ENCODE results near the gene CHRNA3.
A peak's percentile ranks its signal among the peaks of the same experiment; 100 is the strongest.
"Not testable (repeated sequence)": the region's sequence is repeated elsewhere in the genome, so short reads cannot be mapped to it uniquely, and the experiment has no call there.

CHRNA3 gene

DNA sequence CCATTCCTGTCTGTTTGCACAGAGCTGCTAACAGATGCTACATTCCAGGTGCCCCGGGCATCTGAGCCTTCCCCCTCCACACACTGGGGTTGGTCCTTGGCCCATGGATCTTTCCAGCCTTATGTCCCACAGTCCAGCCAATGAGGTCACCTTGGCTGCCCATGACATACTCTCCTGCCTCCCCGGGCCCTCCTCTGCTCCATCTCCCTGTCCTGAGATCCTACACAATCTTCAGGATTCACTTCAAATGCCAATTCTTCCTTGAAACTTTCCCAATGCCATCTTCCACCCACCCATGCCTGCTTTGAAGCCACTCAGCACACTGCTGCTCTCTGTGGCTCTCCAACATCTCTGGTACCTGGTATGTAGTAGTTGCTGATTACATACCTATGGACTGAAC, 4.3 kb downstream of the CHRNA3 start:
- DNase-seq: no peak

- no peak for DNase-seq
These were observed 5.6 kb downstream of the CHRNA3 start for GRCh38 chr15:78615151-78615589.

- DNase-seq: no peak
These were observed 6.8 kb downstream of the CHRNA3 start for GRCh38 chr15:78614021-78614420.

DNA sequence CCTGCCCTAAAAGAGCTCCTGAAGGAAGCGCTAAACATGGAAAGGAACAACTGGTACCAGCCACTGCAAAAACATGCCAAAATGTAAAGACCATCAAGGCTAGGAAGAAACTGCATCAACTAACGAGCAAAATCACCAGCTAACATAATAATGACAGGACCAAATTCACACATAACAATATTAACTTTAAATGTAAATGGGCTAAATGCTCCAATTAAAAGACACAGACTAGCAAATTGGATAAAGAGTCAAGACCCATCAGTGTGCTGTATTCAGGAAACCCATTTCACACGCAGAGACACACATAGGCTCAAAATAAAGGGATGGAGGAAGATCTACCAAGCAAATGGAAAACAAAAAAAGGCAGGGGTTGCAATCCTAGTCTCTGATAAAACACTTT, 11.2 kb downstream of the CHRNA3 start:
- not testable (repeated sequence) for DNase-seq

- no peak for DNase-seq
These were observed 15.1 kb downstream of the CHRNA3 start for GRCh38 chr15:78605680-78606079.

- DNase-seq: no peak
These were observed 15.6 kb downstream of the CHRNA3 start for GRCh38 chr15:78605201-78605600.

- DNase-seq: no peak
These were observed 16.4 kb downstream of the CHRNA3 start for GRCh38 chr15:78604420-78604819.

DNA sequence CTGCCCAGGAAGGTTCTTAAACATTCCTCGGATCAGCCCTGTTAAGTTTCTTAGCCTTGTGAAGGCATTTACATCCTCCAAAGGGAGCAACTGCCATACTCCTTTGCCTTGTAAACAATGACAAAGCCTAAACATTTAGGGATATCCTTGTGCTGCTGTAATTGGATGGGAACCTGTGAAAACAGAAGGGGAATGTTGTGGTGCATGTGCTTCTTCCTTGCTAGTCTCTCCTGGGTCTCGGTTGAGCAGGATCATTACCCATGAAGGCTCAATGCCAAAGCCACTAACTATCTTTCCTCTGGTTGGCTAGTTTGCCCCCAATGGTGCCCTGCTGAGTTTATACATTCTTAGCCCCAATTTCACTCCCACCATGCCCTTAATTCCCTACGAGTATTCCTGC, 17.3 kb downstream of the CHRNA3 start:
- no peak for DNase-seq

- no peak for DNase-seq
These were observed 21.6 kb downstream of the CHRNA3 start for GRCh38 chr15:78599189-78599588.

GRCh38 chr15:78598348-78598747, 22.4 kb downstream of the CHRNA3 start:
- no peak for DNase-seq

GRCh38 chr15:78597583-78597982, 23.2 kb downstream of the CHRNA3 start:
- DNase-seq: no peak

DNA sequence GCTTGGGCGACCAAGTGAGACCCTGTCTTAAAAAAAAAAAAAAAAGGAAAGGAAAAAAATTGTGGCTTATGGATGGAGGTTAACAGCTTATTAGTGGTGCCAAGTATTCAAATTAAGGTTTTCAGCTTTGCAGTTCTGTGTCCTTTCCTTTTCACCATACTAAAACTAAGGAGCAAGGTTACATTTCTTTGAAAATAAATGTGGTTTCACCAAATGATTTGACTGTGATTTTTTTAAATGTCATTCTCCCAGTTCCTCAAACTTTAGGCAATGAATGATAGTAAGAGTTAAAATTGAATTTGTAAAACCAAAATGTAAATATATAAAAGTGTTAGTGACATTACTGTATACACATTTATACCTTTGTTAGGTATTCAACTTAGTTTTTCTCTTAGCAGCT, 45.9 kb downstream of the CHRNA3 start:
- DNase-seq: no peak

DNA sequence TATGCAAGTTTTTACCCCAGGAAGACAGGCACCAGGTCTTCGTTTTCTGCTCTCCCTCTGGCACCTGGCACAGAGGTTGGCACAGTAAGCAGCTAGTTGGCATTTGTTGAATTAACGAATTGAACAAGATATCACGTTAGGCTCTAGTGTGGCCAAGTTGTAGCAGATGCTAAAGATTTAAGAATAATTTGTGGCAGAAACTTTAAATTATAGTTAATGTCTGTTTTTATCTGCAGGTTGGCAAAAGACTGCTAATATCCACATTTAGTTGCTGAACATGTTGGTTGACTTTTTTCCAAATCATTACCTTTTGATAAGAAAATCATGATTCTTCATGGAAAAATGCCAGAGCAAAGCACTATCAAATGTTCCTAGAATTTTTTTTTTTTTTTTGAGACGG, 47.4 kb downstream of the CHRNA3 start:
- DNase-seq: no peak

DNA sequence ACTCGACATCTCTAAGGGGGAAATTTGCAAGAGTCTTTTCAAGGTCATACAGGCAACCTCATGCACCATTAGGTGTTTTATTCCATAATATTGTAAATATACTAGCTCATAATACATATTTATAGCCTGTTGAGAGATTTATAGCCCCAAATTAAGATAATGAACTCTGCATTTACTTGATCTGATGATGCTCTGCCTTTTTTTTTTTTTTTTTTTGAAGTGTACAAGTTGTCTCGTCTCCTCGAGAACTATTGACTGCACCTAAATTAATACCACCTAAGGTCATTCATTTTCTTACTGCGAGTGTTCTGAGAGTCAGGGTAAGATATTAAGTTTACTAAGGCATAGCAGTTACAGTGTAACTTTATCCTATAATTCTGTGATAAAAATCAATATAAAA, 49.4 kb downstream of the CHRNA3 start:
- no peak for DNase-seq

DNA sequence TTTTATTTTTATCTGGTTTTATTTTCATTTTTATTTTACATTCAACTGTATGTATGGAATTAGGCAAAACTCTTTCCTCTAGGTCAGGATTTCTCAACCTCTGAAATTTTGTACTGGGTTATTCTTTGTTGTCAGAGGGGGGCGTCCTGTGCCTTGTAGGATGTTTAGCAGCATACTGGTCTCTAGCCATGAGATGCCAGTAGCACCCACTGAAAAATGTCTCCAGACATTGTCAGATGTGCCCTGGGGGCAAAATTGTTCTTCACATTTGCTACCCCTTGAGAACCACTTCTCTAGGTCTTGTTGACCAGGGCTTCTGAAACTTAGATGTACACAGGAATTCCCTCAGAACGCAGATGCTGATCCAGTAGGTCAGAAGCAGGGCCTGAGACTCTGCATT, 50.1 kb downstream of the CHRNA3 start:
- DNase-seq: no peak

- DNase-seq: no peak
These were observed 53.3 kb downstream of the CHRNA3 start for GRCh38 chr15:78567531-78567930.

GRCh38 chr15:78565951-78566774, 54.6 kb downstream of the CHRNA3 start:
- DNase-seq: peak; percentile 8 to 16

DNA sequence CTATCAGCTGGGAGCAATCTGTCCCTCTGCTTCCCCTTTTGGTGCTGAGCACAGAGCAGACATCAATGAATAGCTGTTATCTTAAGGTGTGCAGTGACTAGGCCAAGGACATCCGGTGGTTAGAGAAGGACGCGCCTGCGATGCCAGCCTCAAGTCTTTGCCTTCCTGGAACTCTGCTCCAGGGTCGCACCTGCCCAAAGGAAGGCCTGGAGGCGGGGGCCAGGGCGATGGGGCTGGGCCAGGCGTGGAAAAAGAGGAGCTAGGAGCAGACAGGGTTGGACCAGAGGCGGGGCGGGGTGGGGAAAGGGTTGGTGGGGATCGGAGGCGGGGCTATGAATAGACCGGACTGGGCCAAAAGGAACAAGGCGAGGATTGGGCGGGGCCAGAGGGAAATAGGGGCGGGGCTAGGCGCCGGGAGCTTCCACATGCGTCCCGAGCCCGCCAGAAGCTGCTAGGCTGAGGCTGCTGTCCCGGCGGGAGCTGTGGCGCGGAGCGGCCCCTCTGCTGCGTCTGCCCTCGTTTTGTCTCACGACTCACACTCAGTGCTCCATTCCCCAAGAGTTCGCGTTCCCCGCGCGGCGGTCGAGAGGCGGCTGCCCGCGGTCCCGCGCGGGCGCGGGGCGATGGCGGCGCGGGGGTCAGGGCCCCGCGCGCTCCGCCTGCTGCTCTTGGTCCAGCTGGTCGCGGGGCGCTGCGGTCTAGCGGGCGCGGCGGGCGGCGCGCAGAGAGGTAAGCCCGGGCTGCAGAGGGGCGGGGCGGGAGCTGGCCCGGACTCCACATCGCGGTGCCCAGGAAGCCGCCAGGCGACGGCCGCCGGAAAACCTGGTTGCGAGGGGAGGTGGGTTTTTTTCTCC, 55.5 kb downstream of the CHRNA3 start, which contains the start of gene CHRNA5:
Gene CHRNA5, plus strand, starts transcription at position 424 of the 854 bp plus-strand sequence. Its CDS starts 200 bp downstream, at position 624.
- peak; percentile 87 to 88 for DNase-seq

DNA sequence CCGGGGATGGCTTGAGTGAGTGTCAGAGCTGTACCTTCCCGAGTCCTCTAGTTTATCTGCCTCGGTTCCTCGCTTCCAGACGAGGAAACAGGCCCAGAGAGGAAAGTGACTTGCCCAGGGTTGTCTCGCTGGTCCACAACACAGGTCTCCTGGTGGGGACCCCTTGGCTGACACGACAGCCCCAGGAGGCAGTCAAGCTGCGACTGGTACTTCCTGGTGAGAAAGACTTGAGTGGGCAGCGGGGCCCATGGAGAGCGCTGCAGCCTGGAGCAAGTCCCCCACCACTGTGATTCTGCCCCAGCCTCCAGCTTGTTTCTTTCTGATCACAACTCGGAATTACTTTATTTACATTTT, 56.1 kb downstream of the CHRNA3 start:
- DNase-seq: no peak

- no peak for DNase-seq
These were observed 57.7 kb downstream of the CHRNA3 start for GRCh38 chr15:78563092-78563491.

- no peak for DNase-seq
These were observed 59.3 kb downstream of the CHRNA3 start for GRCh38 chr15:78561490-78561889.

- not testable (repeated sequence) for DNase-seq
These were observed 60.6 kb downstream of the CHRNA3 start for GRCh38 chr15:78560201-78560600.

GRCh38 chr15:78552597-78552996, 68.2 kb downstream of the CHRNA3 start:
- no peak for DNase-seq

DNA sequence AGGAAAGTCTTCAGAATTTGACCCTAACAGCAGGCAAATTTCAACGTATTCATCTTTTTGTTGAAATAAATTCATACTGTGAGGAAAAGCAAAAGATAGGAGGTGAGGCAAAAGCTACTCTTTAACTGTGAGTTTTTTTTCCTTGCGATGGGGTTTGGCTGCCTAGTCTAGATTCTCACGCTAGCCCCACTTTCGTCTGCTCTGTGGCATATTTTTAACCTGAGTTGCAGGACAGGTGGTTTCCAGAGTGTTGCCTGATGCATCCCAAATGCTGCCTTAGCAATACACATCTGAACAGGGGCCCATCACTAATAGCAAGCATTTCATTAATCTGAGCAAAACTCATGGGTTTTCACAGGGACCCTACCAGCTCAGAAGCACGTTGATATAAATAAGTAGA, 68.9 kb downstream of the CHRNA3 start:
- DNase-seq: no peak

Measured in activated CD4-positive, alpha-beta T cell treated with anti-CD3 and anti-CD28 coated beads, Interleukin-2, amount 50 U/mL, for 48 hours (primary cell).